Measurements from ENCODE around the gene RARB. TPM values are rescaled to one million over a fixed set of nuclear protein-coding genes. Genes with fewer than 3 reads are reported as not detected.

The RARB gene
- total RNA-seq, 1 experiment from 2014 or later, result 2.5 TPM

DNA sequence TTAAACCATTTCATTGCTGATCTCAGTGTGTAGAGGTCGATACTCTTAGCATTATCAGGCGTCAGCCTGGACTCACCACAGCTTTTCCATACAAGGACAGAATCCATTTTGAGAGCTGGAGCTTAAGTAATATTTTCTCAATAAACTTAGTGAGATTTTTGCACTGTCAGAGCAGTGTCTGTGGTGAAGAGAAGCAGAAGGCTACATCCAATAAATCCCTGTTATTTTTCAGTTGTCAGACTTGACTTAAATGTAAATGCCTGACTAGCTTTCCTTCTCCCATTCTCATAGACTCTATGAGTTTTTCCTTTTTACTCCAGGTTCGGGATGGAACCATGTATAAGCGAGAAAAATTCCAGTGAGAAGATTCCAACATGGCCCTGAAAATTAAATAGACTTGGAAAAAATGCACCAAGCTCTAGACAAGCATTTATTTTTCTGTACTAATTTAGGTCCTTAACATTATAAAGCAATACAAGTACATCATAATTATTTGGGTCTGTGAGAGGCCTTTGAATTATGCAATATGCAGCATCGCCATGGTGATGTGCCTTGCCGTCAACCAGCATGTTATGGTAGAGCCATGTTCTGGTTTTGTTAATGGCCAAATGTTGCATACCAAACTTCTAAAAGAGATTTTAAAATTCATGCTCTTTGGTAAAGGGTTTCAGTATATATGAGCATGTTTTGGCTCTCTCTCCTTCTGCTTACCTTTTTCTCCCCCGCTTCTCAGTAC is 62.0 kb downstream of the RARB start:
- Mint-ChIP-seq H3K27ac (ENCODE audit: unreplicated experiment) (no peak overlapping the region), H3K36me3 (ENCODE audit: insufficient read depth, unreplicated experiment) (no peaks in the 10 kb centered on the region), H3K27me3 (ENCODE audit: insufficient read depth, unreplicated experiment) (no peaks in the 10 kb centered on the region), H3K9me3 (ENCODE audit: unreplicated experiment) (peaks cover 29% of the 10 kb centered on the region), H3K4me1 (ENCODE audit: low read depth, unreplicated experiment) (no peaks in the 10 kb centered on the region), H3K4me3 (ENCODE audit: unreplicated experiment) (no peak overlapping the region)
- TF ChIP-seq, protein P1, sequence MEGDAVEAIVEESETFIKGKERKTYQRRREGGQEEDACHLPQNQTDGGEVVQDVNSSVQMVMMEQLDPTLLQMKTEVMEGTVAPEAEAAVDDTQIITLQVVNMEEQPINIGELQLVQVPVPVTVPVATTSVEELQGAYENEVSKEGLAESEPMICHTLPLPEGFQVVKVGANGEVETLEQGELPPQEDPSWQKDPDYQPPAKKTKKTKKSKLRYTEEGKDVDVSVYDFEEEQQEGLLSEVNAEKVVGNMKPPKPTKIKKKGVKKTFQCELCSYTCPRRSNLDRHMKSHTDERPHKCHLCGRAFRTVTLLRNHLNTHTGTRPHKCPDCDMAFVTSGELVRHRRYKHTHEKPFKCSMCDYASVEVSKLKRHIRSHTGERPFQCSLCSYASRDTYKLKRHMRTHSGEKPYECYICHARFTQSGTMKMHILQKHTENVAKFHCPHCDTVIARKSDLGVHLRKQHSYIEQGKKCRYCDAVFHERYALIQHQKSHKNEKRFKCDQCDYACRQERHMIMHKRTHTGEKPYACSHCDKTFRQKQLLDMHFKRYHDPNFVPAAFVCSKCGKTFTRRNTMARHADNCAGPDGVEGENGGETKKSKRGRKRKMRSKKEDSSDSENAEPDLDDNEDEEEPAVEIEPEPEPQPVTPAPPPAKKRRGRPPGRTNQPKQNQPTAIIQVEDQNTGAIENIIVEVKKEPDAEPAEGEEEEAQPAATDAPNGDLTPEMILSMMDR (IDR thresholded peaks at IDR 0.05; ENCODE audit: insufficient read depth in 1 of 2, low read depth in 1 of 2, low read length in 1 of 2, severe bottlenecking in 1 of 2, unreplicated experiment in 1 of 2), result no peak
- peaks cover 6% of the 10 kb centered on the region for H3K9me3 ChIP-seq
- ChIA-PET POLR2A (no interaction called here), CTCF (no interaction called here)
- no peaks in the 10 kb centered on the region for H3K4me1 ChIP-seq
- DNase-seq, result no peak
- no TSS peak for BruUV-seq (replicated peaks)
- intact Hi-C loops (cut with micrococcal nuclease; ENCODE audit: unreplicated experiment), result no loop called here
- no peaks in the 10 kb centered on the region for H3K27me3 ChIP-seq (replicated peaks; ENCODE audit: control insufficient read depth, insufficient read depth, low read length)
- no peak overlapping the region for H3K4me3 ChIP-seq (ENCODE audit: low read depth, low read length)
- H3K36me3 ChIP-seq (ENCODE audit: control insufficient read depth, insufficient read depth, low read length), result no peaks in the 10 kb centered on the region

DNA sequence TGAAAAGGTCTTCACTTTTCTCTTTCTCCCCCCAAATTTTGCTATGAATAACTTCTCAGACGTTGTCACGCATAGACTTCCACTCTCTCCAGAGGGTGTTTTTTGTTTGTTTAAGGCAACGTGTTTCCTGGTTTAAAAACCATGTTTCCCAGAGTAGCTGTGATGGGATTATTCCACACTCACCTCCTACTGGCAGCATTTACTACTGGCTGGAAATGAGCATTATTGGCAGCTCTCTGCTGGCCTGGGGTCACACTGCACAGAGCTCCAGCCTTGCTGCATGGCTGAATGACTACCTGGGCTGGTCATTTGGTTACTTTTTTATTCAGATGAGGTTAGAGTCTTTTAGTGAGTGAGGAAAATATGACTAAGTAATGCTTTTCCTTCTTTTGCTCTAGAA is 65.2 kb downstream of the RARB start:
- no peaks in the 10 kb centered on the region for H3K36me3 ChIP-seq (ENCODE audit: control insufficient read depth, insufficient read depth, low read length)
- intact Hi-C loops (cut with micrococcal nuclease; ENCODE audit: unreplicated experiment), result no loop called here
- no peaks in the 10 kb centered on the region for H3K27me3 Mint-ChIP-seq (ENCODE audit: insufficient read depth, unreplicated experiment)
- no TSS peak for BruUV-seq (replicated peaks)
- H3K4me3 ChIP-seq (ENCODE audit: low read depth, low read length), result no peak overlapping the region
- no peak for DNase-seq
- no peaks in the 10 kb centered on the region for H3K27me3 ChIP-seq (replicated peaks; ENCODE audit: control insufficient read depth, insufficient read depth, low read length)
- H3K27ac Mint-ChIP-seq (ENCODE audit: unreplicated experiment), result no peak overlapping the region
- POLR2A ChIA-PET, result no interaction called here
- peaks cover 43% of the 10 kb centered on the region for H3K9me3 Mint-ChIP-seq (ENCODE audit: unreplicated experiment)
- no peak overlapping the region for H3K4me3 Mint-ChIP-seq (ENCODE audit: unreplicated experiment)
- TF ChIP-seq, protein P1 (IDR thresholded peaks at IDR 0.05; ENCODE audit: insufficient read depth in 1 of 2, low read depth in 1 of 2, low read length in 1 of 2, severe bottlenecking in 1 of 2, unreplicated experiment in 1 of 2), result no peak
- H3K4me1 Mint-ChIP-seq (ENCODE audit: low read depth, unreplicated experiment), result no peaks in the 10 kb centered on the region
- H3K9me3 ChIP-seq, result peaks cover 6% of the 10 kb centered on the region
- CTCF ChIA-PET, result no interaction called here
- H3K36me3 Mint-ChIP-seq (ENCODE audit: insufficient read depth, unreplicated experiment), result no peaks in the 10 kb centered on the region
- no peaks in the 10 kb centered on the region for H3K4me1 ChIP-seq

DNA sequence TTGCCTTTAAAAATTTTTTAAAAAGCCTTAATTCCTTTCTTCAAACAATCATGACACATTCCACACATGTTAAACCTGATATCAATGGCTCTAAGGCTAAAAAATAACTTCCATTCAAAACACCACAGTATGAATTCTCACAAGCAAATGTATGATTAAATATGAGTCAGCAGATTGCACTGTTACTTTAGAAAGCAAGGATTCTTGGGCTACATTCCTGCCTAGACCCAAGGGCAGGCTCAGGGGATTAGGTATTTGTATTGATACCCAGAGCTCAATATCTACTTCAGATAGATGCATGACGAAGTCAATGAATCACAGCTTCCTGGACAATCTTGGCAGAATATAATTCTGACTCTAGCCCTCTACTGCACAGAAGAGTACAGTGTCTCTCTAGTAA is 65.7 kb downstream of the RARB start:
- no peak overlapping the region for H3K27ac Mint-ChIP-seq (ENCODE audit: unreplicated experiment)
- H3K4me3 ChIP-seq (ENCODE audit: low read depth, low read length), result no peak overlapping the region
- H3K9me3 Mint-ChIP-seq (ENCODE audit: unreplicated experiment), result peaks cover 43% of the 10 kb centered on the region
- no peaks in the 10 kb centered on the region for H3K27me3 ChIP-seq (replicated peaks; ENCODE audit: control insufficient read depth, insufficient read depth, low read length)
- H3K36me3 ChIP-seq (ENCODE audit: control insufficient read depth, insufficient read depth, low read length), result no peaks in the 10 kb centered on the region
- no peak overlapping the region for H3K4me3 Mint-ChIP-seq (ENCODE audit: unreplicated experiment)
- TF ChIP-seq, protein P1 (IDR thresholded peaks at IDR 0.05; ENCODE audit: insufficient read depth in 1 of 2, low read depth in 1 of 2, low read length in 1 of 2, severe bottlenecking in 1 of 2, unreplicated experiment in 1 of 2), result no peak
- ChIA-PET POLR2A (no interaction called here), CTCF (no interaction called here)
- no peaks in the 10 kb centered on the region for H3K4me1 Mint-ChIP-seq (ENCODE audit: low read depth, unreplicated experiment)
- intact Hi-C loops (cut with micrococcal nuclease; ENCODE audit: unreplicated experiment), result no loop called here
- H3K9me3 ChIP-seq, result peaks cover 6% of the 10 kb centered on the region
- H3K36me3 Mint-ChIP-seq (ENCODE audit: insufficient read depth, unreplicated experiment), result no peaks in the 10 kb centered on the region
- no peak for DNase-seq
- no peaks in the 10 kb centered on the region for H3K27me3 Mint-ChIP-seq (ENCODE audit: insufficient read depth, unreplicated experiment)
- no peaks in the 10 kb centered on the region for H3K4me1 ChIP-seq
- no TSS peak for BruUV-seq (replicated peaks)

Measured in Caco-2 (cell line).